NCI-H2196 treated with DMSO at 0.1 percent for 48 hours (cell line): ENCODE results near the gene FAM20C.

ENCODE experiments used
- DNase-seq: peaks from one replicate; lab custom pipeline; 2025; ENCODE audit not compliant: unreplicated experiment; lab: John Stamatoyannopoulos, UW

Gene FAM20C

GRCh38 chr7:191981-192649, at the start of gene FAM20C:
Gene FAM20C (plus strand): TSS chr7:192571. CDS start chr7:193200, 629 bp downstream.
- peak; percentile 67 for DNase-seq

GRCh38 chr7:143145-143751, 49.1 kb upstream of the FAM20C start:
- DNase-seq, result no peak

GRCh38 chr7:143811-144453, 48.4 kb upstream of the FAM20C start:
- DNase-seq, result no peak

- DNase-seq, result no peak
Measured at GRCh38 chr7:144454-144826, 47.9 kb upstream of the FAM20C start.

- DNase-seq, result no peak
Measured at GRCh38 chr7:145863-146262, 46.5 kb upstream of the FAM20C start.

- DNase-seq, result no peak
Measured at GRCh38 chr7:148543-148931, 43.8 kb upstream of the FAM20C start.

- DNase-seq, result peak; percentile 98
Measured at GRCh38 chr7:148932-149790, 43.2 kb upstream of the FAM20C start.

GRCh38 chr7:149791-150636, 42.4 kb upstream of the FAM20C start:
- peak; percentile 13 for DNase-seq

GRCh38 chr7:150811-151221, 41.6 kb upstream of the FAM20C start:
- no peak for DNase-seq

GRCh38 chr7:151346-152050, 40.9 kb upstream of the FAM20C start:
- no peak for DNase-seq

GRCh38 chr7:152702-153391, 39.5 kb upstream of the FAM20C start:
- no peak for DNase-seq

- DNase-seq, result no peak
Measured at GRCh38 chr7:153604-154003, 38.8 kb upstream of the FAM20C start.

- no peak for DNase-seq
Measured at GRCh38 chr7:154096-154799, 38.1 kb upstream of the FAM20C start.

- DNase-seq, result no peak
Measured at GRCh38 chr7:155469-155900, 36.9 kb upstream of the FAM20C start.

- no peak for DNase-seq
Measured at GRCh38 chr7:156111-157007, 36.0 kb upstream of the FAM20C start.

- DNase-seq, result no peak
Measured at GRCh38 chr7:157008-157310, 35.4 kb upstream of the FAM20C start.

- DNase-seq, result no peak
Measured at GRCh38 chr7:157771-158625, 34.4 kb upstream of the FAM20C start.
